GM23338 (cell line): ENCODE measurements around the gene TMEM179. TPM values are rescaled to one million over a fixed set of nuclear protein-coding genes. Genes with fewer than 3 reads are reported as not detected.
A peak's percentile ranks its signal among the peaks of the same experiment; 100 is the strongest.

Source experiments
- ATAC-seq: fragments of 200-7000 bp; cut with Tn5 transposase; 3 replicates; pipeline ENCODE4 v1.9.1; 2020
- DNase-seq: peaks from one replicate; pipeline ENCODE4 v3.0.0-alpha.2; 2015; ENCODE audit warnings: low spot score
- H2AFZ ChIP-seq: fragments of 200-600 bp; sonication (generic); 2 replicates; pipeline ENCODE4 v1.8.0; 2016; ENCODE audit warnings: antibody characterized with exemption, mild to moderate bottlenecking, moderate library complexity
- H3F3A ChIP-seq: fragments of 200-600 bp; sonication (generic); replicated peaks from 2 replicates; pipeline ENCODE4 v1.8.0; 2017; ENCODE audit warnings: antibody characterized with exemption, mixed run types, low read depth
- H3K27ac ChIP-seq: fragments of 200-600 bp; sonication (generic); 2 replicates; pipeline ENCODE4 v1.6.1; 2016; ENCODE audit warnings: low read depth
- H3K27me3 ChIP-seq: fragments of 200-600 bp; sonication (generic); 2 replicates; pipeline ENCODE4 v1.8.0; 2016; ENCODE audit warnings: mild to moderate bottlenecking, mixed run types, moderate library complexity; ENCODE audit not compliant: insufficient read depth
- H3K36me3 ChIP-seq: fragments of 200-600 bp; sonication (generic); 2 replicates; pipeline ENCODE4 v1.8.0; 2016; ENCODE audit warnings: mild to moderate bottlenecking; ENCODE audit not compliant: insufficient read depth
- H3K4me1 ChIP-seq: fragments of 200-600 bp; sonication (generic); 2 replicates; pipeline ENCODE4 v1.8.0; 2016; ENCODE audit warnings: mild to moderate bottlenecking, moderate library complexity; ENCODE audit not compliant: insufficient read depth
- H3K4me2 ChIP-seq: fragments of 200-600 bp; sonication (generic); 2 replicates; pipeline ENCODE4 v1.7.1; 2017; ENCODE audit warnings: mixed run types
- H3K4me3 ChIP-seq: fragments of 200-600 bp; sonication (generic); 2 replicates; pipeline ENCODE4 v1.6.1; 2016; ENCODE audit warnings: mixed run types
- H3K79me2 ChIP-seq: fragments of 200-600 bp; sonication (generic); replicated peaks from 2 replicates; pipeline ENCODE4 v1.8.0; 2017; ENCODE audit warnings: mild to moderate bottlenecking; ENCODE audit not compliant: insufficient read depth
- H3K9me2 ChIP-seq: fragments of 200-600 bp; sonication (generic); 2 replicates; pipeline ENCODE4 v1.8.0; 2017; ENCODE audit not compliant: insufficient read depth
- H4K20me1 ChIP-seq: fragments of 200-600 bp; sonication (generic); replicated peaks from 2 replicates; pipeline ENCODE4 v1.8.0; 2017; ENCODE audit warnings: mild to moderate bottlenecking; ENCODE audit not compliant: insufficient read depth
- H3K27ac Mint-ChIP-seq: 2 replicates; pipeline ENCODE4 v1.8.0; 2020; ENCODE audit warnings: inconsistent platforms, mild to moderate bottlenecking, moderate library complexity, mixed read lengths
- H3K27me3 Mint-ChIP-seq: 3 replicates; pipeline ENCODE4 v1.8.0; 2022; ENCODE audit warnings: low read depth, mild to moderate bottlenecking, moderate library complexity, mixed read lengths, inconsistent platforms; ENCODE audit not compliant: insufficient read depth, poor library complexity
- H3K36me3 Mint-ChIP-seq: 3 replicates; pipeline ENCODE4 v1.8.0; 2021; ENCODE audit warnings: low read depth, mild to moderate bottlenecking, inconsistent platforms, moderate library complexity, mixed read lengths
- H3K4me1 Mint-ChIP-seq: 3 replicates; pipeline ENCODE4 v1.8.0; 2020; ENCODE audit warnings: mild to moderate bottlenecking, inconsistent platforms, mixed read lengths
- H3K4me3 Mint-ChIP-seq: 3 replicates; pipeline ENCODE4 v1.8.0; 2021; ENCODE audit warnings: moderate library complexity, mild to moderate bottlenecking, inconsistent platforms, mixed read lengths
- H3K9me3 Mint-ChIP-seq: 3 replicates; pipeline ENCODE4 v1.8.0; 2020; ENCODE audit warnings: moderate library complexity, mild to moderate bottlenecking, inconsistent platforms, mixed read lengths
- ETS1 ChIP-seq: IDR thresholded peaks from 2 replicates; pipeline ENCODE4 v1.6.1; 2016; ENCODE audit warnings: antibody characterized with exemption
- EZH2 ChIP-seq: fragments of 200-600 bp; sonication (generic); IDR thresholded peaks from one replicate; pipeline ENCODE4 v1.8.0; 2017; ENCODE audit warnings: antibody characterized with exemption, mild to moderate bottlenecking, low read depth; ENCODE audit not compliant: unreplicated experiment
- EZH2phosphoT487 ChIP-seq: fragments of 200-600 bp; sonication (generic); IDR thresholded peaks from one replicate; pipeline ENCODE4 v1.8.1; 2018; ENCODE audit warnings: antibody characterized with exemption; ENCODE audit not compliant: unreplicated experiment
- JUNB ChIP-seq: IDR thresholded peaks from one replicate; pipeline ENCODE4 v1.6.1; 2016; ENCODE audit warnings: antibody characterized with exemption; ENCODE audit not compliant: unreplicated experiment
- NANOG ChIP-seq: IDR thresholded peaks from 2 replicates; pipeline ENCODE4 v1.6.1; 2016; ENCODE audit warnings: antibody characterized with exemption, borderline replicate concordance
- POLR2AphosphoS5 ChIP-seq: IDR thresholded peaks from 2 replicates; pipeline ENCODE4 v1.6.1; 2016; ENCODE audit warnings: antibody characterized with exemption, low read depth
- REST ChIP-seq: IDR thresholded peaks from one replicate; pipeline ENCODE4 v1.6.1; 2018; ENCODE audit warnings: antibody characterized with exemption; ENCODE audit not compliant: unreplicated experiment
- ZNF114 ChIP-seq: fragments of 250-450 bp; sonication (Bioruptor Pico); IDR thresholded peaks from 2 replicates; pipeline ENCODE4 v1.5.0; 2020; ENCODE audit warnings: mild to moderate bottlenecking, moderate library complexity
- polyA plus RNA-seq: library from polyadenylated mRNA; unstranded; fragments of >200 nt; fragmentation: Nextera tagmentation; extraction: Ambion mirVana; gene quantifications from 2 replicates; pipeline ENCODE4 v1.2.1, GENCODE V29; 2016
- total RNA-seq: library from RNA; depleted of rRNA; stranded (reverse); fragments of >200 nt; shearing (Covaris generic); gene quantifications from 2 replicates; pipeline ENCODE4 v1.2.3, GENCODE V29; 2014
- TF ChIP-seq, protein P1 (sequence below), 2 experiments: fragments of 200-600 bp in 1 of 2; sonication (generic) in 1 of 2; conservative IDR thresholded peaks; 2 replicates each; pipeline versions ENCODE4 v1.5.1 to v1.6.1; 2016 to 2017; ENCODE audit warnings: antibody characterized with exemption in 2 of 2, low read depth in 2 of 2, mild to moderate bottlenecking in 2 of 2, moderate library complexity in 1 of 2
- TF ChIP-seq, protein P2 (sequence below): fragments of 250-450 bp; sonication (Bioruptor Pico); IDR thresholded peaks from 2 replicates; pipeline ENCODE4 v1.5.0; 2020; ENCODE audit warnings: mild to moderate bottlenecking, moderate library complexity

TMEM179 gene
- total and polyA plus RNA-seq, 2 experiments from 2014 or later: 1.0 to 4.8 TPM

DNA sequence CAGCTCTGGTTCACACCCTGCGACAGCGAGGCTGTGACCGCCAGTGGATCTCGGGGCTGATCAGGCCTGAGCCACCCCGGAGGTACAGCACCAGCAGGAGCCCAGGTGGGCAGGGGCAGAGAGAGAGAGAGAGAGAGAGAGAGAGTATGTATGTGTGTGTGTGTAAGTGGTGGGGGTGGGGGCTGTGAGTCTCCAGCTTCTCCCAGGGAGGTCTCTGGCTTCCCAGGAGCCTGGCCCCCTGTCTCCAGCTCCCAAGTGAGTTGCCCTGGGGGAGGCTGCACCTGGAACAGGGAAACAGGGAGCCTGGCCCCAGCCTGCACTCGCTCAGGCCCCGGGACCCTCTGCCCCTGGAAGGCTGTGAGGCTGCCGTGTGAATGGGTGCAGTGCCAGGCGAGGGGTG lies 23.1 kb downstream of the TMEM179 start:
- Histone ChIP-seq H4K20me1 (no peaks in the 10 kb centered on the region), H3K4me1 (no peaks in the 10 kb centered on the region), H3K27ac (no peak overlapping the region), H3K4me3 (no peak overlapping the region), H3K4me2 (no peak overlapping the region), H3K9me2 (no peaks in the 10 kb centered on the region), H2AFZ (no peak overlapping the region), H3F3A (no peaks in the 10 kb centered on the region), H3K79me2 (no peaks in the 10 kb centered on the region), H3K27me3 (no peaks in the 10 kb centered on the region), H3K36me3 (no peaks in the 10 kb centered on the region)
- TF ChIP-seq EZH2phosphoT487 (no peak), ETS1 (no peak), ZNF114 (no peak), REST (no peak), EZH2 (no peak), JUNB (no peak), POLR2AphosphoS5 (no peak), NANOG (no peak)
- TF ChIP-seq, protein P1, sequence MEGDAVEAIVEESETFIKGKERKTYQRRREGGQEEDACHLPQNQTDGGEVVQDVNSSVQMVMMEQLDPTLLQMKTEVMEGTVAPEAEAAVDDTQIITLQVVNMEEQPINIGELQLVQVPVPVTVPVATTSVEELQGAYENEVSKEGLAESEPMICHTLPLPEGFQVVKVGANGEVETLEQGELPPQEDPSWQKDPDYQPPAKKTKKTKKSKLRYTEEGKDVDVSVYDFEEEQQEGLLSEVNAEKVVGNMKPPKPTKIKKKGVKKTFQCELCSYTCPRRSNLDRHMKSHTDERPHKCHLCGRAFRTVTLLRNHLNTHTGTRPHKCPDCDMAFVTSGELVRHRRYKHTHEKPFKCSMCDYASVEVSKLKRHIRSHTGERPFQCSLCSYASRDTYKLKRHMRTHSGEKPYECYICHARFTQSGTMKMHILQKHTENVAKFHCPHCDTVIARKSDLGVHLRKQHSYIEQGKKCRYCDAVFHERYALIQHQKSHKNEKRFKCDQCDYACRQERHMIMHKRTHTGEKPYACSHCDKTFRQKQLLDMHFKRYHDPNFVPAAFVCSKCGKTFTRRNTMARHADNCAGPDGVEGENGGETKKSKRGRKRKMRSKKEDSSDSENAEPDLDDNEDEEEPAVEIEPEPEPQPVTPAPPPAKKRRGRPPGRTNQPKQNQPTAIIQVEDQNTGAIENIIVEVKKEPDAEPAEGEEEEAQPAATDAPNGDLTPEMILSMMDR (conservative IDR thresholded peaks at IDR 0.05; ENCODE audit: low read depth in 2 of 2): no peak
- TF ChIP-seq, protein P2, sequence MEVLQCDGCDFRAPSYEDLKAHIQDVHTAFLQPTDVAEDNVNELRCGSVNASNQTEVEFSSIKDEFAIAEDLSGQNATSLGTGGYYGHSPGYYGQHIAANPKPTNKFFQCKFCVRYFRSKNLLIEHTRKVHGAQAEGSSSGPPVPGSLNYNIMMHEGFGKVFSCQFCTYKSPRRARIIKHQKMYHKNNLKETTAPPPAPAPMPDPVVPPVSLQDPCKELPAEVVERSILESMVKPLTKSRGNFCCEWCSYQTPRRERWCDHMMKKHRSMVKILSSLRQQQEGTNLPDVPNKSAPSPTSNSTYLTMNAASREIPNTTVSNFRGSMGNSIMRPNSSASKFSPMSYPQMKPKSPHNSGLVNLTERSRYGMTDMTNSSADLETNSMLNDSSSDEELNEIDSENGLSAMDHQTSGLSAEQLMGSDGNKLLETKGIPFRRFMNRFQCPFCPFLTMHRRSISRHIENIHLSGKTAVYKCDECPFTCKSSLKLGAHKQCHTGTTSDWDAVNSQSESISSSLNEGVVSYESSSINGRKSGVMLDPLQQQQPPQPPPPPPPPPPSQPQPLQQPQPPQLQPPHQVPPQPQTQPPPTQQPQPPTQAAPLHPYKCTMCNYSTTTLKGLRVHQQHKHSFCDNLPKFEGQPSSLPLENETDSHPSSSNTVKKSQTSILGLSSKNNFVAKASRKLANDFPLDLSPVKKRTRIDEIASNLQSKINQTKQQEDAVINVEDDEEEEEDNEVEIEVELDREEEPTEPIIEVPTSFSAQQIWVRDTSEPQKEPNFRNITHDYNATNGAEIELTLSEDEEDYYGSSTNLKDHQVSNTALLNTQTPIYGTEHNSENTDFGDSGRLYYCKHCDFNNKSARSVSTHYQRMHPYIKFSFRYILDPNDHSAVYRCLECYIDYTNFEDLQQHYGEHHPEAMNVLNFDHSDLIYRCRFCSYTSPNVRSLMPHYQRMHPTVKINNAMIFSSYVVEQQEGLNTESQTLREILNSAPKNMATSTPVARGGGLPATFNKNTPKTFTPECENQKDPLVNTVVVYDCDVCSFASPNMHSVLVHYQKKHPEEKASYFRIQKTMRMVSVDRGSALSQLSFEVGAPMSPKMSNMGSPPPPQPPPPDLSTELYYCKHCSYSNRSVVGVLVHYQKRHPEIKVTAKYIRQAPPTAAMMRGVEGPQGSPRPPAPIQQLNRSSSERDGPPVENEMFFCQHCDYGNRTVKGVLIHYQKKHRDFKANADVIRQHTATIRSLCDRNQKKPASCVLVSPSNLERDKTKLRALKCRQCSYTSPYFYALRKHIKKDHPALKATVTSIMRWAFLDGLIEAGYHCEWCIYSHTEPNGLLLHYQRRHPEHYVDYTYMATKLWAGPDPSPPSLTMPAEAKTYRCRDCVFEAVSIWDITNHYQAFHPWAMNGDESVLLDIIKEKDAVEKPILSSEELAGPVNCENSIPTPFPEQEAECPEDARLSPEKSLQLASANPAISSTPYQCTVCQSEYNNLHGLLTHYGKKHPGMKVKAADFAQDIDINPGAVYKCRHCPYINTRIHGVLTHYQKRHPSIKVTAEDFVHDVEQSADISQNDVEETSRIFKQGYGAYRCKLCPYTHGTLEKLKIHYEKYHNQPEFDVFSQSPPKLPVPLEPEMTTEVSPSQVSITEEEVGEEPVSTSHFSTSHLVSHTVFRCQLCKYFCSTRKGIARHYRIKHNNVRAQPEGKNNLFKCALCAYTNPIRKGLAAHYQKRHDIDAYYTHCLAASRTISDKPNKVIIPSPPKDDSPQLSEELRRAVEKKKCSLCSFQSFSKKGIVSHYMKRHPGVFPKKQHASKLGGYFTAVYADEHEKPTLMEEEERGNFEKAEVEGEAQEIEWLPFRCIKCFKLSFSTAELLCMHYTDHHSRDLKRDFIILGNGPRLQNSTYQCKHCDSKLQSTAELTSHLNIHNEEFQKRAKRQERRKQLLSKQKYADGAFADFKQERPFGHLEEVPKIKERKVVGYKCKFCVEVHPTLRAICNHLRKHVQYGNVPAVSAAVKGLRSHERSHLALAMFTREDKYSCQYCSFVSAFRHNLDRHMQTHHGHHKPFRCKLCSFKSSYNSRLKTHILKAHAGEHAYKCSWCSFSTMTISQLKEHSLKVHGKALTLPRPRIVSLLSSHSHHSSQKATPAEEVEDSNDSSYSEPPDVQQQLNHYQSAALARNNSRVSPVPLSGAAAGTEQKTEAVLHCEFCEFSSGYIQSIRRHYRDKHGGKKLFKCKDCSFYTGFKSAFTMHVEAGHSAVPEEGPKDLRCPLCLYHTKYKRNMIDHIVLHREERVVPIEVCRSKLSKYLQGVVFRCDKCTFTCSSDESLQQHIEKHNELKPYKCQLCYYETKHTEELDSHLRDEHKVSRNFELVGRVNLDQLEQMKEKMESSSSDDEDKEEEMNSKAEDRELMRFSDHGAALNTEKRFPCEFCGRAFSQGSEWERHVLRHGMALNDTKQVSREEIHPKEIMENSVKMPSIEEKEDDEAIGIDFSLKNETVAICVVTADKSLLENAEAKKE (CRISPR knock-in tag): no peak
- Mint-ChIP-seq H3K4me3 (no peak overlapping the region), H3K4me1 (peaks cover 4% of the 10 kb centered on the region; the same call in 2 of the 3 replicates), H3K9me3 (no peaks in the 10 kb centered on the region), H3K27ac (0 out of 2 replicates have a peak overlapping the region, but pooled peaks have one; percentile 72), H3K27me3 (peaks cover 5% of the 10 kb centered on the region), H3K36me3 (no peaks in the 10 kb centered on the region)
- DNase-seq: no peak
- no peak for ATAC-seq
